RWPE2 (cell line): Measurements from ENCODE around the gene CERS6.

Experiments used
- ATAC-seq: fragments of 200-7000 bp; cut with Tn5 transposase; 3 replicates; pipeline ENCODE4 v1.9.1; 2021; ENCODE audit warnings: low read depth
- DNase-seq: peaks from one replicate; pipeline ENCODE4 v3.0.0-alpha.2; 2020; ENCODE audit warnings: low spot score
- H3K27ac ChIP-seq: fragments of 450-650 bp; 2 replicates; pipeline ENCODE4 v1.5.1; 2017; ENCODE audit warnings: mild to moderate bottlenecking; ENCODE audit not compliant: poor library complexity, severe bottlenecking
- H3K27me3 ChIP-seq: fragments of 250-450 bp; sonication (Bioruptor Pico); 2 replicates; pipeline ENCODE4 v1.5.1; 2021; ENCODE audit warnings: mild to moderate bottlenecking, moderate library complexity; ENCODE audit not compliant: insufficient read depth, poor library complexity, severe bottlenecking
- H3K36me3 ChIP-seq: fragments of 250-450 bp; sonication (Bioruptor Pico); 2 replicates; pipeline ENCODE4 v1.5.1; 2020; ENCODE audit warnings: low read depth, mild to moderate bottlenecking, moderate library complexity
- H3K4me1 ChIP-seq: fragments of 250-450 bp; sonication (Bioruptor Pico); 2 replicates; pipeline ENCODE4 v1.5.1; 2021; ENCODE audit warnings: mild to moderate bottlenecking, moderate library complexity; ENCODE audit not compliant: insufficient read depth, poor library complexity, severe bottlenecking
- H3K4me3 ChIP-seq: fragments of 250-450 bp; sonication (Bioruptor Pico); 2 replicates; pipeline ENCODE4 v1.5.1; 2021; ENCODE audit warnings: mild to moderate bottlenecking, moderate library complexity; ENCODE audit not compliant: severe bottlenecking
- H3K9me3 ChIP-seq: fragments of 250-450 bp; sonication (Bioruptor Pico); 2 replicates; pipeline ENCODE4 v1.5.1; 2021; ENCODE audit warnings: mild to moderate bottlenecking, moderate library complexity; ENCODE audit not compliant: severe bottlenecking
- CTCF ChIP-seq: fragments of 450-650 bp; IDR thresholded peaks from one replicate; pipeline ENCODE4 v1.5.1; 2017; ENCODE audit warnings: mild to moderate bottlenecking, moderate library complexity; ENCODE audit not compliant: poor library complexity, severe bottlenecking

Gene CERS6

GRCh38 chr2:168796090-168796577 is 340.1 kb downstream of the CERS6 start:
- ATAC-seq, result no peak
- H3K27ac ChIP-seq, result no peak overlapping the region
- no peaks in the 10 kb centered on the region for H3K4me1 ChIP-seq
- no peaks in the 10 kb centered on the region for H3K36me3 ChIP-seq
- H3K9me3 ChIP-seq, result no peaks in the 10 kb centered on the region
- H3K27me3 ChIP-seq, result no peaks in the 10 kb centered on the region
- no peak overlapping the region for H3K4me3 ChIP-seq
- DNase-seq, result no peak
- no peak for TF ChIP-seq CTCF

- Histone ChIP-seq H3K9me3 (no peaks in the 10 kb centered on the region), H3K27ac (no peak overlapping the region), H3K4me3 (no peak overlapping the region), H3K36me3 (no peaks in the 10 kb centered on the region), H3K4me1 (no peaks in the 10 kb centered on the region), H3K27me3 (no peaks in the 10 kb centered on the region)
- no peak for TF ChIP-seq CTCF
- no peak for DNase-seq
- ATAC-seq, result no peak
Observed at GRCh38 chr2:168796583-168797285, 340.7 kb downstream of the CERS6 start.

GRCh38 chr2:168797286-168797655 is 341.2 kb downstream of the CERS6 start:
- no peak for DNase-seq
- Histone ChIP-seq H3K27me3 (no peaks in the 10 kb centered on the region), H3K4me1 (no peaks in the 10 kb centered on the region), H3K4me3 (no peak overlapping the region), H3K9me3 (no peaks in the 10 kb centered on the region), H3K36me3 (no peaks in the 10 kb centered on the region), H3K27ac (no peak overlapping the region)
- no peak for TF ChIP-seq CTCF
- ATAC-seq, result no peak

- no peaks in the 10 kb centered on the region for H3K27me3 ChIP-seq
- H3K4me3 ChIP-seq, result no peak overlapping the region
- H3K9me3 ChIP-seq, result no peaks in the 10 kb centered on the region
- ATAC-seq (no peak), DNase-seq (no peak)
- H3K4me1 ChIP-seq, result peaks cover 4% of the 10 kb centered on the region
- H3K36me3 ChIP-seq, result no peaks in the 10 kb centered on the region
- TF ChIP-seq CTCF, result no peak
- H3K27ac ChIP-seq, result no peak overlapping the region
Observed at GRCh38 chr2:168798076-168798887, 342.2 kb downstream of the CERS6 start.

GRCh38 chr2:168798888-168799410 is 342.9 kb downstream of the CERS6 start:
- peaks cover 4% of the 10 kb centered on the region for H3K4me1 ChIP-seq
- no peak for TF ChIP-seq CTCF
- ATAC-seq (no peak), DNase-seq (no peak)
- no peaks in the 10 kb centered on the region for H3K9me3 ChIP-seq
- no peaks in the 10 kb centered on the region for H3K36me3 ChIP-seq
- no peak overlapping the region for H3K27ac ChIP-seq
- no peak overlapping the region for H3K4me3 ChIP-seq
- H3K27me3 ChIP-seq, result no peaks in the 10 kb centered on the region
